Tibial nerve (tissue), 4 donors: Measurements from ENCODE around the gene BCL2L11. TPM values are rescaled to one million over a fixed set of nuclear protein-coding genes. Genes with fewer than 3 reads are reported as not detected.

ENCODE experiments used
- DNase-seq, 2 donors: peaks; one replicate each; pipeline ENCODE4 v3.0.0-alpha.2; 2019; ENCODE audit warnings: low spot score in 2 of 2
- H3K27ac ChIP-seq, 4 donors: fragments of 200-600 bp; sonication (generic) in 3 of 4; one replicate each; pipeline ENCODE4 v1.5.1; 2017 to 2019; ENCODE audit warnings: mild to moderate bottlenecking in 1 of 4
- H3K27me3 ChIP-seq, 2 donors: fragments of 200-600 bp; sonication (generic) in 1 of 2; one replicate each; pipeline versions ENCODE4 v1.5.1 to v1.6.0; 2017 to 2019
- H3K36me3 ChIP-seq, 3 donors: fragments of 200-600 bp; sonication (generic); one replicate each; pipeline ENCODE4 v1.5.1; 2018 to 2019
- H3K4me1 ChIP-seq, 4 donors: fragments of 200-600 bp; sonication (generic) in 3 of 4; one replicate each; pipeline ENCODE4 v1.5.1; 2017 to 2019
- H3K4me3 ChIP-seq, 4 donors: fragments of 200-600 bp; sonication (generic) in 3 of 4; one replicate each; pipeline ENCODE4 v1.5.1; 2017 to 2019; ENCODE audit warnings: mild to moderate bottlenecking in 1 of 4, moderate library complexity in 1 of 4
- H3K9me3 ChIP-seq, 4 donors: fragments of 200-600 bp; sonication (generic) in 3 of 4; one replicate each; pipeline ENCODE4 v1.5.1; 2017 to 2019
- EP300 ChIP-seq, 2 donors: sonication (generic); formaldehyde crosslinking; IDR thresholded peaks; one replicate each; pipeline ENCODE4 v1.6.1; 2017; ENCODE audit warnings: antibody characterized with exemption in 2 of 2, mild to moderate bottlenecking in 1 of 2
- POLR2A ChIP-seq, 2 donors: fragments of 450-650 bp; IDR thresholded peaks; one replicate each; pipeline ENCODE4 v1.6.1; 2017; ENCODE audit warnings: antibody characterized with exemption in 2 of 2, mild to moderate bottlenecking in 2 of 2, moderate library complexity in 2 of 2
- WGBS, 2 donors: methylation state at CpG; one replicate each; pipeline ENCODE4 v1.1.5; 2018; 5-methylcytosine and 5-hydroxymethylcytosine counted together
- total RNA-seq, 4 donors: library from RNA; depleted of rRNA; stranded (reverse); fragments of >200 nt; gene quantifications; one replicate each; pipeline ENCODE4 v1.1.0, GENCODE V29; 2016
- TF ChIP-seq, protein P1 (sequence below), 5 experiments: fragments of 200-600 bp in 3 of 5; fragments of 450-650 bp in 2 of 5; sonication (generic) in 3 of 5; IDR thresholded peaks; one replicate each; pipeline ENCODE4 v1.5.1; 2016 to 2019; ENCODE audit warnings: antibody characterized with exemption in 5 of 5, mild to moderate bottlenecking in 3 of 5, moderate library complexity in 2 of 5

The BCL2L11 gene
- total RNA-seq, 4 donors from 2014 or later = 8.7 to 36.5 (median 25.8) TPM

DNA sequence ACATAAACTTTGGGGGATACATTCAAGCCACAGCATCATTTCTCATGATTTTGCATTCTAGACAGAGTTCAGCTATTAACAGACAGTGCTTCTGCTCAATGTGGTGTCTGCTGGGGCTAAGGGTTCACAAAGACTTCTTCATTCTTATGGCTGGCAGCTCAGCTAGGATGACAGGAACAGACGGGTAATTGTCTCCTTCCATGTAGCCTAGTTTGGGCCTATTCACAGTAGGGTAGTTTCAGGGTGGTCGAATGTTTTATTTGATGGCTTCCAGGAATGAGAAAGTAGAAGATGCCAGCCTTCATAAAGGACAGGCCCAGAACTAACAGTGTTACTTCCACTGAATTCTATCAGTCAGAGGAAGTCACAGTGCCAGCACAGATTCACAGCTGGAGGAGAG, 26.0 kb upstream of the BCL2L11 start:
- 48 to 57% methylated on average over 2 of the region's 2 CpGs for WGBS, 2 donors

DNA sequence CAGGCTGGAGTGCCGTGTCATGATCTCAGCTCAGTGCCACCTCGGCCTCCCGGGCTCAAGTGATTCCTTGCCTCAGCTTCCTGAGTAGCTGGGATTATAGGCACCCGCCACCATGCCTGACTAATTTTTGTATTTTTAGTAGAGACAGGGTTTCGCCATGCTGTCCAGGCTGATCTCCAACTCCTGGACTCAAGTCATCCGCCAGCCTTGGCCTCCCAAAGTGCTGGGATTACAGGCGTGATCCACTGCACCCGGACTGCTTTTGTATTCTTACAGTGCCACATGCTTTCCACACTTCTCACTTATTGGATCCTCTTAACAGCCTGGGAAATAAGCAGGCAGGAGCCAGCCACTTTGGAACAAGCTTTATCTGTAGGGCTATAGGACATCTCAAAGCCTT, 25.3 kb upstream of the BCL2L11 start:
- no peak overlapping the region for H3K27ac ChIP-seq
- TF ChIP-seq EP300 (IDR thresholded peaks at IDR 0.05) (no peak), POLR2A (IDR thresholded peaks at IDR 0.05) (no peak)
- TF ChIP-seq, protein P1, sequence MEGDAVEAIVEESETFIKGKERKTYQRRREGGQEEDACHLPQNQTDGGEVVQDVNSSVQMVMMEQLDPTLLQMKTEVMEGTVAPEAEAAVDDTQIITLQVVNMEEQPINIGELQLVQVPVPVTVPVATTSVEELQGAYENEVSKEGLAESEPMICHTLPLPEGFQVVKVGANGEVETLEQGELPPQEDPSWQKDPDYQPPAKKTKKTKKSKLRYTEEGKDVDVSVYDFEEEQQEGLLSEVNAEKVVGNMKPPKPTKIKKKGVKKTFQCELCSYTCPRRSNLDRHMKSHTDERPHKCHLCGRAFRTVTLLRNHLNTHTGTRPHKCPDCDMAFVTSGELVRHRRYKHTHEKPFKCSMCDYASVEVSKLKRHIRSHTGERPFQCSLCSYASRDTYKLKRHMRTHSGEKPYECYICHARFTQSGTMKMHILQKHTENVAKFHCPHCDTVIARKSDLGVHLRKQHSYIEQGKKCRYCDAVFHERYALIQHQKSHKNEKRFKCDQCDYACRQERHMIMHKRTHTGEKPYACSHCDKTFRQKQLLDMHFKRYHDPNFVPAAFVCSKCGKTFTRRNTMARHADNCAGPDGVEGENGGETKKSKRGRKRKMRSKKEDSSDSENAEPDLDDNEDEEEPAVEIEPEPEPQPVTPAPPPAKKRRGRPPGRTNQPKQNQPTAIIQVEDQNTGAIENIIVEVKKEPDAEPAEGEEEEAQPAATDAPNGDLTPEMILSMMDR (IDR thresholded peaks at IDR 0.05) = no peak
- H3K4me1 ChIP-seq = no peaks in the 10 kb centered on the region
- H3K27me3 ChIP-seq = no peaks in the 10 kb centered on the region
- H3K36me3 ChIP-seq = no peaks in the 10 kb centered on the region
- H3K9me3 ChIP-seq = no peaks in the 10 kb centered on the region
- WGBS, 2 donors = 87 to 94% methylated on average over 8 of the region's 8 CpGs
- H3K4me3 ChIP-seq = no peak overlapping the region
- DNase-seq = no peak

More for the DNA sequence above, 26.0 kb upstream of the BCL2L11 start:
- H3K36me3 ChIP-seq = no peaks in the 10 kb centered on the region
- TF ChIP-seq, protein P1 (IDR thresholded peaks at IDR 0.05) = no peak
- no peaks in the 10 kb centered on the region for H3K9me3 ChIP-seq
- DNase-seq = no peak
- H3K27me3 ChIP-seq = no peaks in the 10 kb centered on the region
- H3K4me1 ChIP-seq = no peaks in the 10 kb centered on the region
- H3K27ac ChIP-seq = no peak overlapping the region
- H3K4me3 ChIP-seq = no peak overlapping the region

DNA sequence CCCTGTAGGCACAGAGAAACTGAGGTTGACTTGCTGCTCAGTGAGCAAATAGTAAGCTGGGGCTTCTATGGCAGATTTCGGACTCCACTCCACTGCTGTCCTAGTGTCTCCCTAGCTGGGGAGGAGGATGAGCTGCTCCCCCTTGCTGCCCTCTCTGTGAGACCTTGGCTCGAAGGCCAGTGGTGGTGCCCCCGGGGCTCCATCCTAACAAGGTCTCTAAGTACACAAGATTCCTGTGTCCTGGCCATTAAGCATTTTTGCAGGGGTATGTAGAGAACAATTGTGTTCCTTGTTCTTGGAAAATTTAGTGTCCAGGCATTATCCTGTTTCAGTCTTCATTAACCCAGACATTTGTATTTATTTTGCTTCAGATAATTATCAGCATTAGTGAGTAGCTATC, 21.3 kb upstream of the BCL2L11 start:
- TF ChIP-seq EP300 (IDR thresholded peaks at IDR 0.05) = no peak
- 61 to 67% methylated on average over 3 of the region's 3 CpGs for WGBS, 2 donors
- no peak overlapping the region for H3K27ac ChIP-seq

DNA sequence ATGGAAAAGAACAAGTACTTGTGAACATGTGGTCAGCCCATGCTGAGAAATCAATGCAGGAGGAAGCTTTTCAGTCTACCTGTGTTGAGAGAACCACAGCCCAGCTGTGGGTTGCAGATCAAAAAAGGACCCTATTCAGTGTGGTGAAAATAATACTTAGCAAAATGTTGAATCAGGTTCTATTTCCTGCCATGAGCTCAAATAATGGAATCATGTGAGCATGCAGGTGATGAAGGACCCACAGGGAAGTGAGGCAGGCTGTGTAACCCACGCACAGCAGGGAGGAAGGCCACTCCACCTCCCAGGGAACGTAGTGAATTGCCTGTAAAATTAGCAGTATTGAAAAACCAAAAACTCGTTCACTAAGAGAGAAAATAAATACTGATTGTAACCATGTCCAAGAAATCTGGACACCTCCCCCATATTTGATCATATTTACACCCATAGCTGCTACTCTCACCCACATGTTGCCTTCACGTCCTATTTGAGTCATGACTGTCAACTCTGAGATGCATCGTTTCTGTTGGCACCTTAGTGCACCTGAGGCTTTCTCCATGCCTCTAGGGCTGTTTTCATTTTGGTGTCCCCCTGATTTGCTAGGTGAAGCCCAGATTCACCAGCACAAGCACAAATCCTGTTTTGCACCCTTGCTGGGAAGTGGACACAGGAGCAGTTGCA, 20.5 kb upstream of the BCL2L11 start:
- H3K36me3 ChIP-seq = no peaks in the 10 kb centered on the region
- WGBS, 2 donors = 85 to 89% methylated on average over 5 of the region's 5 CpGs

More for the DNA sequence above, 21.3 kb upstream of the BCL2L11 start:
- Histone ChIP-seq H3K27me3 (no peaks in the 10 kb centered on the region), H3K36me3 (no peaks in the 10 kb centered on the region), H3K9me3 (no peaks in the 10 kb centered on the region), H3K4me3 (no peak overlapping the region), H3K4me1 (no peaks in the 10 kb centered on the region)
- no peak for DNase-seq

DNA sequence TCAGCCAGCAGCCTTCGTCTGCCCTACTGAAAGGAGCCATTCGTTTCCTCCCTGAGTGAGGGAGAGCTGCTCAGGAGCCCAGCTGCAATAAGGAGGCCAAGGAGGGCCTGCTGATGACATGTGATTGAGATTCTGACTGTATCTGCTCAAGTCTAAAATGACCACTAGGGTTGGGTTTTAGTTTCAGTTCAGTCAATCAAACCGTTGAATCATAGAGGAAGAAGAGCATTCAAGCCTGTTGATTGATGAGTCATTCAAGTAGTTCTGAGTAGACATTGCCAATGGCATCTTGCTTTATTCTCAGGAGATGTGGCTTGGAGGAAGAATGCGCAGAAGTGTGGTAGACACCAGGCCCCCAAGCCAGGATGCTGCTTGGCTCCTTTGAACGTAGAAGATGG, 19.9 kb upstream of the BCL2L11 start:
- H3K4me3 ChIP-seq = no peak overlapping the region
- WGBS, 2 donors = 80 to 84% methylated on average over 5 of the region's 5 CpGs
- no peak for DNase-seq
- no peak overlapping the region for H3K27ac ChIP-seq
- TF ChIP-seq EP300 (IDR thresholded peaks at IDR 0.05) = no peak
- TF ChIP-seq POLR2A (IDR thresholded peaks at IDR 0.05) = no peak
- H3K27me3 ChIP-seq = no peaks in the 10 kb centered on the region
- H3K9me3 ChIP-seq = no peaks in the 10 kb centered on the region
- H3K4me1 ChIP-seq = no peaks in the 10 kb centered on the region
- no peaks in the 10 kb centered on the region for H3K36me3 ChIP-seq

More for the DNA sequence above, 20.5 kb upstream of the BCL2L11 start:
- H3K9me3 ChIP-seq = no peaks in the 10 kb centered on the region
- no peaks in the 10 kb centered on the region for H3K4me1 ChIP-seq
- no peak for DNase-seq
- H3K4me3 ChIP-seq = no peak overlapping the region
- TF ChIP-seq, protein P1 (IDR thresholded peaks at IDR 0.05) = no peak
- TF ChIP-seq POLR2A (IDR thresholded peaks at IDR 0.05) (no peak), EP300 (IDR thresholded peaks at IDR 0.05) (no peak)
- H3K27ac ChIP-seq = no peak overlapping the region
- H3K27me3 ChIP-seq = no peaks in the 10 kb centered on the region

DNA sequence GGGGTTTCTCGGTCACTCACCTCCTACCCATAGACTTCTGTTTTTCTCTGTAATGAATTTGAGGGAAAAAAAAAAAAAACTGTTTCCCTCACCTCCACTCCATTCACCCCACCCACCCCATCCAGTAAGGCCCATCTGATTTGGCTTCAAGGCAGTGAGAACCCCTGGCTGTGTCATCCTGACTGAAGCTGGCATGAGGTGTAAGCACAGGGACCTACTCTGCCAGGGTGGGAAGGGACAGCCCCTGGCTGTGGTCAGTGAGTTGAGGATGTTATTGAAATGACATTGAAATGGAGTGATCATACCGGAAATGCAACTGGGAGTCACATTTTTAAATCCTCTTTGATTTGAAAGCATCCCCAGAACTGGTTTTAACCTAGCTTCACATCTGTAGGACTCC, 19.1 kb upstream of the BCL2L11 start:
- no peak overlapping the region for H3K4me3 ChIP-seq
- 81 to 91% methylated on average over 2 of the region's 2 CpGs for WGBS, 2 donors
- H3K4me1 ChIP-seq = no peaks in the 10 kb centered on the region
- no peaks in the 10 kb centered on the region for H3K9me3 ChIP-seq
- H3K27ac ChIP-seq = no peak overlapping the region
- DNase-seq = no peak
- no peaks in the 10 kb centered on the region for H3K36me3 ChIP-seq
- H3K27me3 ChIP-seq = no peaks in the 10 kb centered on the region
- TF ChIP-seq, protein P1 (IDR thresholded peaks at IDR 0.05) = no peak
- no peak for TF ChIP-seq POLR2A (IDR thresholded peaks at IDR 0.05)
- no peak for TF ChIP-seq EP300 (IDR thresholded peaks at IDR 0.05)
